ENCODE data around the gene GRAMD2A. TPM values are rescaled to one million over a fixed set of nuclear protein-coding genes. Genes with fewer than 3 reads are reported as not detected.

GRAMD2A gene
- total and polyA plus RNA-seq, 2 experiments from 2014 or later, result 0.70 to 2.8 TPM

GRCh38 chr15:72182244-72182643 lies 15.3 kb downstream of the GRAMD2A start:
- Histone ChIP-seq H3K36me3 (ENCODE audit: insufficient read depth) (no peaks in the 10 kb centered on the region), H3K27ac (ENCODE audit: low read depth) (no peak overlapping the region), H3K27me3 (ENCODE audit: insufficient read depth) (peaks cover 17% of the 10 kb centered on the region; the same call in 1 of the 2 replicates), H3K4me2 (no peak overlapping the region), H3K9me2 (ENCODE audit: insufficient read depth) (no peaks in the 10 kb centered on the region), H2AFZ (no peak overlapping the region), H3K4me1 (ENCODE audit: insufficient read depth) (peaks cover 4% of the 10 kb centered on the region), H4K20me1 (replicated peaks; ENCODE audit: insufficient read depth) (no peaks in the 10 kb centered on the region), H3F3A (replicated peaks; ENCODE audit: low read depth) (0 out of 2 replicates have a peak, but pooled peaks cover 7% of the 10 kb centered on the region), H3K79me2 (replicated peaks; ENCODE audit: insufficient read depth) (no peaks in the 10 kb centered on the region), H3K4me3 (no peak overlapping the region)
- no peak overlapping the region for H3K4me3 Mint-ChIP-seq
- H3K27ac Mint-ChIP-seq, result no peak overlapping the region
- DNase-seq (ENCODE audit: low spot score) (no peak), ATAC-seq (no peak)
- no peaks in the 10 kb centered on the region for H3K9me3 Mint-ChIP-seq
- no peaks in the 10 kb centered on the region for H3K36me3 Mint-ChIP-seq (ENCODE audit: low read depth)
- no peak for TF ChIP-seq ZNF462 (CRISPR knock-in tag; IDR thresholded peaks at IDR 0.05)
- TF ChIP-seq EZH2 (IDR thresholded peaks at IDR 0.05; ENCODE audit: low read depth, unreplicated experiment), result no peak
- H3K27me3 Mint-ChIP-seq (ENCODE audit: insufficient read depth, low read depth, poor library complexity), result peaks cover 14% of the 10 kb centered on the region
- H3K4me1 Mint-ChIP-seq, result peaks cover 19% of the 10 kb centered on the region; the same call in 2 of the 3 replicates

- H3K4me3 Mint-ChIP-seq, result no peak overlapping the region
- H3K27ac Mint-ChIP-seq, result no peak overlapping the region
- no peak overlapping the region for H3K27ac ChIP-seq (ENCODE audit: low read depth)
- no peak for TF ChIP-seq STAT1 (IDR thresholded peaks at IDR 0.05; ENCODE audit: unreplicated experiment)
- TF ChIP-seq CTCF (conservative IDR thresholded peaks at IDR 0.05; ENCODE audit: low read depth in 2 of 2), result no peak
Observed at GRCh38 chr15:72180761-72181324, 16.7 kb downstream of the GRAMD2A start.

More at GRCh38 chr15:72180761-72181324, 16.7 kb downstream of the GRAMD2A start:
- Mint-ChIP-seq H3K36me3 (ENCODE audit: low read depth) (no peaks in the 10 kb centered on the region), H3K27me3 (ENCODE audit: insufficient read depth, low read depth, poor library complexity) (peaks cover 17% of the 10 kb centered on the region), H3K9me3 (no peaks in the 10 kb centered on the region; the same call in 2 of the 3 replicates), H3K4me1 (peaks cover 21% of the 10 kb centered on the region)
- no peaks in the 10 kb centered on the region for H4K20me1 ChIP-seq (replicated peaks; ENCODE audit: insufficient read depth)
- H3K79me2 ChIP-seq (replicated peaks; ENCODE audit: insufficient read depth), result no peaks in the 10 kb centered on the region
- H3K4me3 ChIP-seq, result no peak overlapping the region
- ATAC-seq (no peak), DNase-seq (ENCODE audit: low spot score) (no peak)
- no peaks in the 10 kb centered on the region for H3K36me3 ChIP-seq (ENCODE audit: insufficient read depth)
- H3K27me3 ChIP-seq (ENCODE audit: insufficient read depth), result peaks cover 17% of the 10 kb centered on the region; the same call in 1 of the 2 replicates
- H2AFZ ChIP-seq, result no peak overlapping the region
- H3K4me2 ChIP-seq, result no peak overlapping the region
- peaks cover 4% of the 10 kb centered on the region for H3K4me1 ChIP-seq (ENCODE audit: insufficient read depth)
- H3F3A ChIP-seq (replicated peaks; ENCODE audit: low read depth), result 0 out of 2 replicates have a peak, but pooled peaks cover 7% of the 10 kb centered on the region
- no peaks in the 10 kb centered on the region for H3K9me2 ChIP-seq (ENCODE audit: insufficient read depth)

All from GM23338 (cell line).